Keratinocyte (primary cell): Measurements from ENCODE around the gene LRRN4CL. TPM values are rescaled to one million over a fixed set of nuclear protein-coding genes. Genes with fewer than 3 reads are reported as not detected.

Experiments used
- DNase-seq: peaks from one replicate; pipeline ENCODE4 v3.0.0-alpha.2; 2011; ENCODE audit warnings: low read depth, missing footprints, low spot score
- FAIRE-seq: peaks from 2 replicates; lab custom pipeline; 2011; peaks lifted over from hg19 to GRCh38; lab: Jason Lieb, UNC
- H2AFZ ChIP-seq: 2 replicates; pipeline ENCODE4 v1.6.0; 2012; ENCODE audit warnings: low read length, control low read depth, inconsistent platforms; ENCODE audit not compliant: control insufficient read depth
- H3K27ac ChIP-seq: 2 replicates; pipeline ENCODE4 v1.5.1; 2011; ENCODE audit warnings: low read length; ENCODE audit not compliant: control insufficient read depth, insufficient read depth
- H3K27me3 ChIP-seq: 3 replicates; pipeline ENCODE4 v1.6.0; 2011; ENCODE audit warnings: low read length; ENCODE audit not compliant: control insufficient read depth, insufficient read depth; ENCODE audit errors: extremely low read depth
- H3K36me3 ChIP-seq, 2 experiments: 2 replicates in 1 of 2; 3 replicates in 1 of 2; pipeline ENCODE4 v1.5.1; 2011; ENCODE audit warnings: low read length in 2 of 2, mild to moderate bottlenecking in 1 of 2; ENCODE audit not compliant: control insufficient read depth in 2 of 2, insufficient read depth in 2 of 2; ENCODE audit errors: extremely low read depth in 1 of 2
- H3K4me1 ChIP-seq: 3 replicates; pipeline ENCODE4 v1.5.1; 2011; ENCODE audit warnings: low read length; ENCODE audit not compliant: control insufficient read depth, insufficient read depth; ENCODE audit errors: extremely low read depth
- H3K4me2 ChIP-seq: 3 replicates; pipeline ENCODE4 v1.6.0; 2011; ENCODE audit warnings: low read depth, low read length; ENCODE audit not compliant: control insufficient read depth, insufficient read depth; ENCODE audit errors: extremely low read depth
- H3K4me3 ChIP-seq, 3 experiments: fragments of 200-600 bp in 1 of 3; sonication (generic) in 1 of 3; 2 replicates in 2 of 3; 3 replicates in 1 of 3; pipeline ENCODE4 v1.5.1; 2011 to 2016; ENCODE audit warnings: low read length in 3 of 3, mild to moderate bottlenecking in 3 of 3, control low read depth in 2 of 3, inconsistent platforms in 1 of 3, low read depth in 1 of 3, mixed read lengths in 1 of 3, mixed run types in 1 of 3, moderate library complexity in 1 of 3; ENCODE audit not compliant: control insufficient read depth in 2 of 3, insufficient read depth in 2 of 3; ENCODE audit errors: extremely low read depth in 1 of 3
- H3K79me2 ChIP-seq: 2 replicates; pipeline ENCODE4 v1.6.0; 2012; ENCODE audit warnings: low read length; ENCODE audit not compliant: control insufficient read depth, insufficient read depth
- H3K9ac ChIP-seq: 3 replicates; pipeline ENCODE4 v1.6.0; 2011; ENCODE audit warnings: low read length; ENCODE audit not compliant: control insufficient read depth, insufficient read depth; ENCODE audit errors: extremely low read depth
- H3K9me1 ChIP-seq: 3 replicates; pipeline ENCODE4 v1.6.0; 2011; ENCODE audit warnings: low read length; ENCODE audit not compliant: control insufficient read depth, insufficient read depth; ENCODE audit errors: extremely low read depth
- H3K9me3 ChIP-seq: 2 replicates; pipeline ENCODE4 v1.5.1; 2012; ENCODE audit warnings: low read depth, low read length; ENCODE audit not compliant: control insufficient read depth
- H4K20me1 ChIP-seq: 3 replicates; pipeline ENCODE4 v1.6.0; 2011; ENCODE audit warnings: low read length; ENCODE audit not compliant: control insufficient read depth, insufficient read depth; ENCODE audit errors: extremely low read depth
- EZH2 ChIP-seq: IDR thresholded peaks from one replicate; pipeline ENCODE4 v1.6.1; 2012; ENCODE audit warnings: inconsistent platforms, mild to moderate bottlenecking, low read length, moderate library complexity
- dilution Hi-C: fragments of 300-500 bp; cut with MboI; formaldehyde crosslinking; loops from one replicate; pipeline ENCODE4 v1.7.0; 2020; ENCODE audit warnings: low sequenced_read_pairs; ENCODE audit not compliant: extremely low pct_ligation_motif_present
- polyA plus RNA-seq, 5 experiments: library from polyadenylated mRNA; depleted of rRNA in 3 of 5; stranded (reverse) in 3 of 5; stranded (forward) in 1 of 5; unstranded in 1 of 5; fragments of >200 nt; gene quantifications; 1 replicate in 1 of 5; 2 replicates in 3 of 5; 3 replicates in 1 of 5; pipeline versions ENCODE4 v1.2.1 to v1.2.3, GENCODE V29; 2011 to 2012; ENCODE audit warnings: missing spikeins in 2 of 5, low read depth in 1 of 5, low replicate concordance in 1 of 5
- TF ChIP-seq, protein P1 (sequence below), 3 experiments: IDR thresholded peaks in 1 of 3; conservative IDR thresholded peaks in 1 of 3; optimal IDR thresholded peaks in 1 of 3; 2 replicates in 2 of 3; 3 replicates in 1 of 3; pipeline versions ENCODE3 to v1.5.1; 2011; ENCODE audit warnings: low read length in 3 of 3, mild to moderate bottlenecking in 3 of 3, moderate library complexity in 2 of 3, control low read depth in 1 of 3, inconsistent platforms in 1 of 3; ENCODE audit not compliant: insufficient read depth in 2 of 3; ENCODE audit errors: extremely low read depth in 1 of 3

LRRN4CL gene
- polyA plus RNA-seq, 1 donor (not counting 4 experiments of a cell fraction or from before 2014, with no cell fraction given): 0.08 TPM

DNA sequence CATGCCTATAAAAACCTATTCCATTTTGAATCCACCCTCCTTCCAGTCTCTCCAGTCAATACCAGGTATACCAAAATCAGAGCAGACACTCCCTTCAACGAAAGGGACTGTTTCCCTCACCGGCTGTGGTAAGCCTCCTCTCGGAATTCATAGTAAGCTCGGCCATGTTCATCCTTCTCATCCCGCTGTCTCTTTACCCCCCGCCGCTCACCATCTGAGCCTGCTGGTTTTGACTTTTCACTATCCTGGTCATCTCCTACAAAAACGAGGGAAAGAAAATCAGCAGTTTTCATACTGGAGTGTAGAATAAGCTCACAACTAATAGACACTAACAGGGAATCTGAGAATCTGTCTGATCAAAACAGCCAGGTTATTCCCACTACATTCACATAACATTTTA is 34.8 kb upstream of the LRRN4CL start:
- dilution Hi-C loops: no loop called here
- Histone ChIP-seq H3K9me3 (no peaks in the 10 kb centered on the region), H3K4me1 (peaks cover 12% of the 10 kb centered on the region), H3K4me3 (peak overlapping the region in 2 of 3 experiments; percentile 80 to 99), H3K79me2 (peaks cover 69% of the 10 kb centered on the region), H3K27ac (no peak overlapping the region), H3K4me2 (peak overlapping the region; percentile 98), H3K9ac (peak overlapping the region; percentile 94), H3K36me3 (peaks cover 28 to 34% of the 10 kb centered on the region in 2 experiments), H2AFZ (no peak overlapping the region), H3K9me1 (no peaks in the 10 kb centered on the region), H3K27me3 (no peaks in the 10 kb centered on the region), H4K20me1 (peaks cover 4% of the 10 kb centered on the region)
- DNase-seq (no peak), FAIRE-seq (no peak)
- TF ChIP-seq, protein P1, sequence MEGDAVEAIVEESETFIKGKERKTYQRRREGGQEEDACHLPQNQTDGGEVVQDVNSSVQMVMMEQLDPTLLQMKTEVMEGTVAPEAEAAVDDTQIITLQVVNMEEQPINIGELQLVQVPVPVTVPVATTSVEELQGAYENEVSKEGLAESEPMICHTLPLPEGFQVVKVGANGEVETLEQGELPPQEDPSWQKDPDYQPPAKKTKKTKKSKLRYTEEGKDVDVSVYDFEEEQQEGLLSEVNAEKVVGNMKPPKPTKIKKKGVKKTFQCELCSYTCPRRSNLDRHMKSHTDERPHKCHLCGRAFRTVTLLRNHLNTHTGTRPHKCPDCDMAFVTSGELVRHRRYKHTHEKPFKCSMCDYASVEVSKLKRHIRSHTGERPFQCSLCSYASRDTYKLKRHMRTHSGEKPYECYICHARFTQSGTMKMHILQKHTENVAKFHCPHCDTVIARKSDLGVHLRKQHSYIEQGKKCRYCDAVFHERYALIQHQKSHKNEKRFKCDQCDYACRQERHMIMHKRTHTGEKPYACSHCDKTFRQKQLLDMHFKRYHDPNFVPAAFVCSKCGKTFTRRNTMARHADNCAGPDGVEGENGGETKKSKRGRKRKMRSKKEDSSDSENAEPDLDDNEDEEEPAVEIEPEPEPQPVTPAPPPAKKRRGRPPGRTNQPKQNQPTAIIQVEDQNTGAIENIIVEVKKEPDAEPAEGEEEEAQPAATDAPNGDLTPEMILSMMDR (optimal IDR thresholded peaks at IDR 0.05 in 1 of 3, IDR thresholded peaks at IDR 0.05 in 1 of 3, conservative IDR thresholded peaks at IDR 0.05 in 1 of 3; ENCODE audit: extremely low read depth in 1 of 3, insufficient read depth in 2 of 3, low read length in 3 of 3): no peak
- no peak for TF ChIP-seq EZH2

DNA sequence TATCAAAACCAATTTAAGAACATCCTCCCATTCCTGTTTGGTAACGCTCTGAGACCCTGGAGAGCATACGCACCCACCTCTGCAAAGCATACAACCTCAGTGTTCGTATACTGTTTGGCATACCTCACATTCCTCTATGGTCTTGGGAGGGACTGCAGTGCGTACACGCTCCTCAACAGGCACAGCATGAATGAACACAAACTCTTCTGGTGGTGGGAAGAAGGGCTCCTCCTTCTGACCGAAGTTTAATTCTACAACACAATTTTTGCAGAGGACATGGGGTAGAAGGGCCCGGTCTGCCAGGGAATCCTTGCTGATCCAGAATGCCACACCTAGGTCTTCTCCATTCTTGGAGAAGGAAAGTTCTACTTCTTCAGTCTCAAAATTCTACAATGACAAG is 32.7 kb upstream of the LRRN4CL start:
- no peaks in the 10 kb centered on the region for H3K9me3 ChIP-seq
- H3K4me3 ChIP-seq: no peak overlapping the region
- H3K4me2 ChIP-seq: no peak overlapping the region
- no peak for TF ChIP-seq EZH2
- TF ChIP-seq, protein P1 (optimal IDR thresholded peaks at IDR 0.05 in 1 of 3, IDR thresholded peaks at IDR 0.05 in 1 of 3, conservative IDR thresholded peaks at IDR 0.05 in 1 of 3; ENCODE audit: extremely low read depth in 1 of 3, insufficient read depth in 2 of 3, low read length in 3 of 3): peak in 2 of 3 experiments; percentile 15 to 26
- peaks cover 69% of the 10 kb centered on the region for H3K79me2 ChIP-seq
- peaks cover 12% of the 10 kb centered on the region for H3K4me1 ChIP-seq
- H4K20me1 ChIP-seq: peaks cover 4% of the 10 kb centered on the region
- no peaks in the 10 kb centered on the region for H3K9me1 ChIP-seq
- dilution Hi-C loops: no loop called here
- FAIRE-seq: no peak
- H3K36me3 ChIP-seq: peaks cover 37 to 44% of the 10 kb centered on the region in 2 experiments
- H3K9ac ChIP-seq: no peak overlapping the region
- H2AFZ ChIP-seq: no peak overlapping the region
- no peak for DNase-seq
- H3K27ac ChIP-seq: no peak overlapping the region
- H3K27me3 ChIP-seq: no peaks in the 10 kb centered on the region
